NOMO-1 treated with DMSO at 0.1 percent for 48 hours (cell line): ENCODE data around the gene ANKUB1.

ENCODE experiments used
- DNase-seq: peaks from one replicate; lab custom pipeline; 2025; ENCODE audit not compliant: unreplicated experiment; lab: John Stamatoyannopoulos, UW

The ANKUB1 gene

DNA sequence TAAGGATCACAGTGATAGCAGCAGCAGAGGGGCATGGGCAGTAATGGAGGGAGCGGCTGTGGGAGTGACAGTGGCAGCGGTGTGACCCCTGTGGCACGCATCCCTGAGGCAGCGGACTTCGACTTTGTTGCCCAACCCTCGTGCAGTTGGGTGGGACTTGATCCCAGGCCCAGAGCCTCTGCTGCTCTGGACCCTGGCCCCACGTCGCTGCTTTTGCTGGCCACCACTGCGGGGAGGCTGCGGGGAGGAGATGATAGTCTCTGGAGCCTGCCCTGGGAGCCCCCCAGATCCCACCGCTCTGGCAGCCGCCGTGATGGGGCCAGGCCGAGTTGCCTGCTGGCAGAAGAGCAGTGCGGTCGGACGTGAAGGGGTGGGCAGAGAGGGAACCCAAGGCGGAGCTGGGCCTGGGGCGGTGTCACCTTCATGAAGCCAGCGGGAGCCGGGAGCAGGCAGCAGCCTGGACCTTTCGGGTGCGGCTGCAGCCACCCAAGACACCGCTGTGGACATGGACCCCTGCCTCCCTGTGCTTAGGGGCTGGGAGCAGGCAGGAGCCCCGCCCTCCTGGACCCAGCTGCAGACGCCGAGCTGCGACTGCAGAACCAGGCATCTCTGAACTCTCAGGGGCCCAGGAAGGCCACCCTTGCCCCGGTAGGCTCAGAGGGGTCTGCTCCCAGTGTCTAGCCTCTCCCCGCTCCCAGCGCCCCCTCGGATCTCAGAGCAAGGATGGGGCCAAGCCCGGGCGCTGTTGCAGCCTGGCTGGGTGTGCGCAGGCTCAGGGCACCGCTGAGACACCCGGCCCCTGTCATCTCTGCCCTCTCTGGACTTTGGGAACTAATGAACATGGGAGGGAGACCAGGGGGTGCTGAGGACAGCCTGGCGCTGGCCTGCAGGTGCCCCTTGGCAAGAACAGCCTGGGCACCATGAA lies 78.4 kb downstream of the ANKUB1 start:
- no peak for DNase-seq
